ENCODE data around the gene FBXO2. TPM values are rescaled to one million over a fixed set of nuclear protein-coding genes. Genes with fewer than 3 reads are reported as not detected.

Gene FBXO2
- total RNA-seq, 1 experiment from 2014 or later, result 131 TPM

DNA sequence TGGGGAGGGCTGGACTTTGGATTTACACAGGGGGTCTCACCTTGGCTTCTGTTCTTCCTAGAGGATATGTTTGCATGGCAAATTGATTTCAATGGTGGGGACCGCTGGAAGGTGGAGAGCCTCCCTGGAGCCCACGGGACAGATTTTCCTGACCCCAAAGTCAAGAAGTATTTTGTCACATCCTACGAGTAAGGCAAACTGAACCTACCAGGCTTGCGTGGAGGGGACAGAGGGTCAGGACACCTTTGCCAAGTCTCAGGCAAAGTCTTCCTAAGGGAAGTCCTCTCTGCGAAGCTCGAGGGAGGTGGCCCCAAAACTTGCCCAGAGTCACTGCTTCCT lies 16.9 kb upstream of the FBXO2 start:
- H3K27me3 ChIP-seq (ENCODE audit: control insufficient read depth, insufficient read depth, low read length), result no peaks in the 10 kb centered on the region
- no peaks in the 10 kb centered on the region for H3K9me3 ChIP-seq (ENCODE audit: control insufficient read depth, insufficient read depth, low read depth, low read length)
- in situ Hi-C loops (cut with HindIII; ENCODE audit: low pct_unique_long_range_greater_than_20kb, low sequenced_read_pairs), result no loop called here
- H3K4me3 ChIP-seq (ENCODE audit: low read depth in 2 of 2, low read length in 2 of 2), result no peak overlapping the region
- no peak overlapping the region for H3K27ac ChIP-seq (ENCODE audit: low read length)
- DNase-seq (ENCODE audit: low read depth, low spot score), result no peak
- peaks cover 2% of the 10 kb centered on the region; the same call in 1 of the 2 replicates for H3K36me3 ChIP-seq (ENCODE audit: control insufficient read depth, insufficient read depth, low read length)
- peaks cover 15% of the 10 kb centered on the region for H3K4me1 ChIP-seq (ENCODE audit: control insufficient read depth, insufficient read depth, low read length)
- ChIA-PET CTCF (interaction anchor here (0.5 to 1.0 kb wide), 2 partner anchors 48 to 430 kb away, joined by 3 read pairs; no protein-coding TSS in a partner anchor), POLR2A (no interaction called here)
- no peak for ATAC-seq
- TF ChIP-seq TCF7L2 (IDR thresholded peaks at IDR 0.05; ENCODE audit: low read depth, low read length), result no peak
- no peak for TF ChIP-seq REST (IDR thresholded peaks at IDR 0.05; ENCODE audit: insufficient read depth in 1 of 2, low read depth in 2 of 2, low read length in 1 of 2)
- TF ChIP-seq SIN3A (IDR thresholded peaks at IDR 0.05; ENCODE audit: borderline replicate concordance, insufficient read depth, low read depth, low read length), result no peak
- TF ChIP-seq, protein P1, sequence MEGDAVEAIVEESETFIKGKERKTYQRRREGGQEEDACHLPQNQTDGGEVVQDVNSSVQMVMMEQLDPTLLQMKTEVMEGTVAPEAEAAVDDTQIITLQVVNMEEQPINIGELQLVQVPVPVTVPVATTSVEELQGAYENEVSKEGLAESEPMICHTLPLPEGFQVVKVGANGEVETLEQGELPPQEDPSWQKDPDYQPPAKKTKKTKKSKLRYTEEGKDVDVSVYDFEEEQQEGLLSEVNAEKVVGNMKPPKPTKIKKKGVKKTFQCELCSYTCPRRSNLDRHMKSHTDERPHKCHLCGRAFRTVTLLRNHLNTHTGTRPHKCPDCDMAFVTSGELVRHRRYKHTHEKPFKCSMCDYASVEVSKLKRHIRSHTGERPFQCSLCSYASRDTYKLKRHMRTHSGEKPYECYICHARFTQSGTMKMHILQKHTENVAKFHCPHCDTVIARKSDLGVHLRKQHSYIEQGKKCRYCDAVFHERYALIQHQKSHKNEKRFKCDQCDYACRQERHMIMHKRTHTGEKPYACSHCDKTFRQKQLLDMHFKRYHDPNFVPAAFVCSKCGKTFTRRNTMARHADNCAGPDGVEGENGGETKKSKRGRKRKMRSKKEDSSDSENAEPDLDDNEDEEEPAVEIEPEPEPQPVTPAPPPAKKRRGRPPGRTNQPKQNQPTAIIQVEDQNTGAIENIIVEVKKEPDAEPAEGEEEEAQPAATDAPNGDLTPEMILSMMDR (IDR thresholded peaks at IDR 0.05), result no peak
- no peak for TF ChIP-seq POLR2AphosphoS5 (IDR thresholded peaks at IDR 0.05; ENCODE audit: low read depth, low read length)
- intact Hi-C loops (cut with micrococcal nuclease; ENCODE audit: unreplicated experiment), result no loop called here
- no TSS peak for BruUV-seq (replicated peaks)

DNA sequence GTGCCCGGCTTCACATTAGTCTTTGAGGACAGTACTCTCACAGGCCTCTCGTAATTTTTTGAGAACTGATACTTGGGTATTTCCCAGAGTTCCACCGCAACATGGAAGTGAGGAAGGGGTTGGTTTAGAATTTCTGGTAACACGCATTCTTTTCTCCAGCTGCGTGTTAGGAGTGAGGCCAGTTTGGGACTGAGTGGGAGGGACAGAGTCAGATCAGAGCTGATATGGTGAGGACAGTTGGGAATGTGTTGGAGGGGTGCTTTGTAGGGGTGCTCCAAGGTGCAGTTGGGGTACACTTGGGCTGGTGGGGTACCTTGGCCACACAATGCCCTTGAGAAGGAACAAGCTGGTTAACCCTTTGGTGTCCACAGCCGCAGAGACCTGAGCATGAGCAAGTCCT lies 16.5 kb upstream of the FBXO2 start:
- DNase-seq (ENCODE audit: low read depth, low spot score) (no peak), ATAC-seq (no peak)
- H3K4me1 ChIP-seq (ENCODE audit: control insufficient read depth, insufficient read depth, low read length), result peaks cover 15% of the 10 kb centered on the region
- TF ChIP-seq SIN3A (IDR thresholded peaks at IDR 0.05; ENCODE audit: borderline replicate concordance, insufficient read depth, low read depth, low read length) (no peak), POLR2AphosphoS5 (IDR thresholded peaks at IDR 0.05; ENCODE audit: low read depth, low read length) (no peak), TCF7L2 (IDR thresholded peaks at IDR 0.05; ENCODE audit: low read depth, low read length) (no peak), REST (IDR thresholded peaks at IDR 0.05; ENCODE audit: insufficient read depth in 1 of 2, low read depth in 2 of 2, low read length in 1 of 2) (no peak)
- TF ChIP-seq, protein P1 (IDR thresholded peaks at IDR 0.05), result no peak
- no peak overlapping the region for H3K27ac ChIP-seq (ENCODE audit: low read length)
- no peaks in the 10 kb centered on the region for H3K27me3 ChIP-seq (ENCODE audit: control insufficient read depth, insufficient read depth, low read length)
- H3K9me3 ChIP-seq (ENCODE audit: control insufficient read depth, insufficient read depth, low read depth, low read length), result no peaks in the 10 kb centered on the region
- ChIA-PET POLR2A (no interaction called here), CTCF (interaction anchor here (0.5 to 1.0 kb wide), 2 partner anchors 49 to 430 kb away, joined by 3 read pairs; no protein-coding TSS in a partner anchor)
- intact Hi-C loops (cut with micrococcal nuclease; ENCODE audit: unreplicated experiment) (no loop called here), in situ Hi-C loops (cut with HindIII; ENCODE audit: low pct_unique_long_range_greater_than_20kb, low sequenced_read_pairs) (no loop called here)
- peaks cover 2% of the 10 kb centered on the region; the same call in 1 of the 2 replicates for H3K36me3 ChIP-seq (ENCODE audit: control insufficient read depth, insufficient read depth, low read length)
- H3K4me3 ChIP-seq (ENCODE audit: low read depth in 2 of 2, low read length in 2 of 2), result no peak overlapping the region
- BruUV-seq (replicated peaks), result no TSS peak
